Peyer's patch (tissue), 4 donors: Measurements from ENCODE around the gene CPAMD8. TPM values are rescaled to one million over a fixed set of nuclear protein-coding genes. Genes with fewer than 3 reads are reported as not detected.

Source experiments
- DNase-seq, 3 donors: peaks; one replicate each; pipeline ENCODE4 v3.0.0-alpha.2; 2017 to 2019
- H3K27ac ChIP-seq, 4 donors: fragments of 200-600 bp; sonication (generic); one replicate each; pipeline ENCODE4 v1.5.1; 2016 to 2019
- H3K27me3 ChIP-seq, 2 donors: fragments of 200-600 bp; sonication (generic); one replicate each; pipeline ENCODE4 v1.5.1; 2019
- H3K36me3 ChIP-seq, 3 donors: fragments of 200-600 bp; sonication (generic); one replicate each; pipeline ENCODE4 v1.5.1; 2016 to 2019
- H3K4me1 ChIP-seq, 4 donors: fragments of 200-600 bp; sonication (generic); one replicate each; pipeline ENCODE4 v1.5.1; 2016 to 2019
- H3K4me3 ChIP-seq, 4 donors: fragments of 200-600 bp; sonication (generic); 1 replicate in 3 of 4; 2 replicates in 1 of 4; pipeline ENCODE4 v1.5.1; 2016 to 2019; ENCODE audit warnings: mild to moderate bottlenecking in 1 of 4
- H3K9me3 ChIP-seq, 4 donors: fragments of 200-600 bp; sonication (generic); one replicate each; pipeline ENCODE4 v1.5.1; 2016 to 2019; ENCODE audit warnings: mild to moderate bottlenecking in 1 of 4
- POLR2A ChIP-seq, 2 donors: fragments of 450-650 bp; IDR thresholded peaks; one replicate each; pipeline ENCODE4 v1.5.1; 2017; ENCODE audit warnings: antibody characterized with exemption in 2 of 2, mild to moderate bottlenecking in 2 of 2, moderate library complexity in 2 of 2
- total RNA-seq, 4 donors: library from RNA; depleted of rRNA; stranded (reverse); fragments of >200 nt; gene quantifications; one replicate each; pipeline ENCODE4 v1.1.0, GENCODE V29; 2016
- TF ChIP-seq, protein P1 (sequence below), 6 experiments: fragments of 450-650 bp in 4 of 6; fragments of 200-600 bp in 2 of 6; sonication (generic) in 1 of 6; IDR thresholded peaks; one replicate each; pipeline ENCODE4 v1.5.1; 2017 to 2019; ENCODE audit warnings: antibody characterized with exemption in 6 of 6, mild to moderate bottlenecking in 3 of 6, moderate library complexity in 1 of 6

CPAMD8 gene
- total RNA-seq, 4 donors from 2014 or later, result 2.6 to 10.7 (median 5.2) TPM

DNA sequence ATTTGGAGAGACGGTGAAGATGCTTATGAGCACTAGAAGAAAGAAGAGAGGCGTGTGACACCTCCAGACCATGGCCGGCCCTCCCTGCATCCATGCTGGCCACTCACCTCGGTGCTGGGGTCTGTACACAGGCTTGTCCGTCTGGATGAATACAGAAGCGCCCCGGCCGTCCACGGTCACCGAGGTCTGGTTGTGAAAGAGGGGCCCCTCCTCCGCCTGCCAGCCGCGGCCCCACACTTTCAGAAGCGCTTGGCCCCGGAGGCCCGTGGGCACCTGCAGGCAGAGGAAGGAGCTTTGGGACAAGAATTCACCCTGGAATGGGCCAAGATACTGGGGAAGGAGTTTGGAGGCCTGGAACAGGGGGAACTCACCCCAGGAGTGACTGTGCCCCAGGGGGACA, 15.1 kb downstream of the CPAMD8 start:
- Histone ChIP-seq H3K9me3 (peaks cover 0 to 6% (median 0%) of the 10 kb centered on the region in 4 donors), H3K4me1 (no peaks in the 10 kb centered on the region), H3K27ac (no peak overlapping the region), H3K27me3 (no peaks in the 10 kb centered on the region), H3K36me3 (no peaks in the 10 kb centered on the region), H3K4me3 (no peak overlapping the region)
- no peak for DNase-seq
- TF ChIP-seq, protein P1, sequence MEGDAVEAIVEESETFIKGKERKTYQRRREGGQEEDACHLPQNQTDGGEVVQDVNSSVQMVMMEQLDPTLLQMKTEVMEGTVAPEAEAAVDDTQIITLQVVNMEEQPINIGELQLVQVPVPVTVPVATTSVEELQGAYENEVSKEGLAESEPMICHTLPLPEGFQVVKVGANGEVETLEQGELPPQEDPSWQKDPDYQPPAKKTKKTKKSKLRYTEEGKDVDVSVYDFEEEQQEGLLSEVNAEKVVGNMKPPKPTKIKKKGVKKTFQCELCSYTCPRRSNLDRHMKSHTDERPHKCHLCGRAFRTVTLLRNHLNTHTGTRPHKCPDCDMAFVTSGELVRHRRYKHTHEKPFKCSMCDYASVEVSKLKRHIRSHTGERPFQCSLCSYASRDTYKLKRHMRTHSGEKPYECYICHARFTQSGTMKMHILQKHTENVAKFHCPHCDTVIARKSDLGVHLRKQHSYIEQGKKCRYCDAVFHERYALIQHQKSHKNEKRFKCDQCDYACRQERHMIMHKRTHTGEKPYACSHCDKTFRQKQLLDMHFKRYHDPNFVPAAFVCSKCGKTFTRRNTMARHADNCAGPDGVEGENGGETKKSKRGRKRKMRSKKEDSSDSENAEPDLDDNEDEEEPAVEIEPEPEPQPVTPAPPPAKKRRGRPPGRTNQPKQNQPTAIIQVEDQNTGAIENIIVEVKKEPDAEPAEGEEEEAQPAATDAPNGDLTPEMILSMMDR (IDR thresholded peaks at IDR 0.05), result no peak
- TF ChIP-seq POLR2A (IDR thresholded peaks at IDR 0.05), result no peak

DNA sequence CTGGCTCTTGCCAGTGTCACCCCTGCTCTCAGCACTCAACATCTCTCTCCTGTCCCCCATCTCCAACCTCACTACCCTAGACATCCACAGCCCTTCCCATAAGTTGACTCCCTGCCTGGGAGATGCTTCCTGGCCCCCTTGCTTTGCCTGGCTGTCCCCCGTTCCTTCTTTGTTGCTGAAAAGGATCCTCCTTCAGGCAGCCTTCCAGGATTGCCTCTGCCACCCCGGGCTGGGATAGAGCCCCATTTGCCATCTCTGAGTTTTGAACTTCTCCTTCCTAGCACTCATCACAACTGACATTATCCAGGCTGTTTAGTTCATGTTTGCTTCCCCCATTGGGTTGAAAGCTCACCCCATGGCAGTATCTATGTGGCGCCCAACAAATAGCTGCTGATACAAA, 20.0 kb downstream of the CPAMD8 start:
- DNase-seq, result no peak
- no peaks in the 10 kb centered on the region for H3K4me1 ChIP-seq
- H3K27ac ChIP-seq, result no peak overlapping the region
- no peaks in the 10 kb centered on the region for H3K9me3 ChIP-seq
- no peak overlapping the region for H3K4me3 ChIP-seq
- H3K36me3 ChIP-seq, result no peaks in the 10 kb centered on the region
- H3K27me3 ChIP-seq, result no peaks in the 10 kb centered on the region
- TF ChIP-seq, protein P1 (IDR thresholded peaks at IDR 0.05), result no peak
- no peak for TF ChIP-seq POLR2A (IDR thresholded peaks at IDR 0.05)

- H3K4me1 ChIP-seq, result no peaks in the 10 kb centered on the region
- no peak for DNase-seq
- no peaks in the 10 kb centered on the region for H3K36me3 ChIP-seq
- H3K9me3 ChIP-seq, result no peaks in the 10 kb centered on the region
- H3K4me3 ChIP-seq, result no peak overlapping the region
- TF ChIP-seq POLR2A (IDR thresholded peaks at IDR 0.05), result no peak
- TF ChIP-seq, protein P1 (IDR thresholded peaks at IDR 0.05), result no peak
- no peaks in the 10 kb centered on the region for H3K27me3 ChIP-seq
- H3K27ac ChIP-seq, result no peak overlapping the region
These were observed 21.6 kb downstream of the CPAMD8 start for GRCh38 chr19:17005000-17005399.

- H3K9me3 ChIP-seq, result no peaks in the 10 kb centered on the region
- no peak for TF ChIP-seq POLR2A (IDR thresholded peaks at IDR 0.05)
- TF ChIP-seq, protein P1 (IDR thresholded peaks at IDR 0.05), result no peak
- H3K4me1 ChIP-seq, result no peaks in the 10 kb centered on the region
- no peak overlapping the region for H3K27ac ChIP-seq
- no peak for DNase-seq
- no peak overlapping the region for H3K4me3 ChIP-seq
- H3K27me3 ChIP-seq, result no peaks in the 10 kb centered on the region
- H3K36me3 ChIP-seq, result no peaks in the 10 kb centered on the region
These were observed 22.2 kb downstream of the CPAMD8 start for GRCh38 chr19:17004386-17004785.

DNA sequence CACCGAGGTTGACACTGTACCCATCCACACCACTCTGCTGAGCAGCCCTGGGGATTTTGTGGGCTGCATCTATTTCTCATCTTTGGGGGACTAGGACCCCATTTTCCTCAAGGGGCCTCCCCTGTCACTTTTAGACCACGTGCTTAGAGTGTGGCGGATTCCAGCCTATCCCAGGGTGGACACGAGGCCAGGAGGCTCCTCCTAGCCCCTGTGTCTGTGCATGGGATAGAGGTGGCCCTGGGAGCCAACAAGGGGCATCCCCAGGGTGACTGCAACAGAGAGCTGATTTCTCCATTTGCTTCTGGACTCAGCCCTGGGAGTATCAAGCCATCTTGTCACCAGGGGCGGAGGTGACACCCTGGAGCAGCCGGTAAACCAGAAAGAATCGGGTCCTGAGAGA, 24.2 kb downstream of the CPAMD8 start:
- DNase-seq, result no peak
- Histone ChIP-seq H3K4me3 (no peak overlapping the region), H3K36me3 (no peaks in the 10 kb centered on the region), H3K9me3 (peaks cover 0 to 3% (median 0%) of the 10 kb centered on the region in 4 donors), H3K27ac (no peak overlapping the region), H3K4me1 (no peaks in the 10 kb centered on the region), H3K27me3 (no peaks in the 10 kb centered on the region)
- TF ChIP-seq, protein P1 (IDR thresholded peaks at IDR 0.05), result no peak
- TF ChIP-seq POLR2A (IDR thresholded peaks at IDR 0.05), result no peak

GRCh38 chr19:17001603-17002183, 24.9 kb downstream of the CPAMD8 start:
- no peaks in the 10 kb centered on the region for H3K4me1 ChIP-seq
- no peak overlapping the region for H3K27ac ChIP-seq
- H3K4me3 ChIP-seq, result peak overlapping the region in 1 of 4 donors; percentile 6
- no peaks in the 10 kb centered on the region for H3K27me3 ChIP-seq
- peak in 1 of 3 donors; percentile 56 for DNase-seq
- TF ChIP-seq POLR2A (IDR thresholded peaks at IDR 0.05), result no peak
- TF ChIP-seq, protein P1 (IDR thresholded peaks at IDR 0.05), result no peak
- no peaks in the 10 kb centered on the region for H3K36me3 ChIP-seq
- peaks cover 0 to 3% (median 0%) of the 10 kb centered on the region in 4 donors for H3K9me3 ChIP-seq
